ENCODE measurements around the gene CACNA1C.

DNA sequence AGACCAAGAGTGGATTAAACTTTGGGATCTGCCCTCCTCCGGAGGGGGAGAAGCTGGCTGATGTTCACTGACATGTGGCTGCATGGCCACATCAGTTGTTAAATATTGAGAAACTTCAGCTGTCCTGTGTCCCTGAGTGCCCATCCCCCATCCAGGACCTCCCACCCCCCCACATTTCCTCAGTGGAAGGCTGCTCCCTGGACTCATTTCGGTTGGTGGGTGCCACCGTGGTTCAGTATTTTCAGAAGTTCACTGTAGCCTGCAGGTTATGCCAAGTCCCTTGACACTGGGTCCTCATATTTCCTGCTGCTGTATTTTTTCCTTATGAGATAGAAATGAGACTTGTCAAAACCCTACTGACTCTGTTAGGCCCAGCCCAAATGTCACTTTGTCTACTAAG lies 302.4 kb downstream of the CACNA1C start:
- TF ChIP-seq POLR2A (IDR thresholded peaks at IDR 0.05) = no peak
- TF ChIP-seq, protein P1, sequence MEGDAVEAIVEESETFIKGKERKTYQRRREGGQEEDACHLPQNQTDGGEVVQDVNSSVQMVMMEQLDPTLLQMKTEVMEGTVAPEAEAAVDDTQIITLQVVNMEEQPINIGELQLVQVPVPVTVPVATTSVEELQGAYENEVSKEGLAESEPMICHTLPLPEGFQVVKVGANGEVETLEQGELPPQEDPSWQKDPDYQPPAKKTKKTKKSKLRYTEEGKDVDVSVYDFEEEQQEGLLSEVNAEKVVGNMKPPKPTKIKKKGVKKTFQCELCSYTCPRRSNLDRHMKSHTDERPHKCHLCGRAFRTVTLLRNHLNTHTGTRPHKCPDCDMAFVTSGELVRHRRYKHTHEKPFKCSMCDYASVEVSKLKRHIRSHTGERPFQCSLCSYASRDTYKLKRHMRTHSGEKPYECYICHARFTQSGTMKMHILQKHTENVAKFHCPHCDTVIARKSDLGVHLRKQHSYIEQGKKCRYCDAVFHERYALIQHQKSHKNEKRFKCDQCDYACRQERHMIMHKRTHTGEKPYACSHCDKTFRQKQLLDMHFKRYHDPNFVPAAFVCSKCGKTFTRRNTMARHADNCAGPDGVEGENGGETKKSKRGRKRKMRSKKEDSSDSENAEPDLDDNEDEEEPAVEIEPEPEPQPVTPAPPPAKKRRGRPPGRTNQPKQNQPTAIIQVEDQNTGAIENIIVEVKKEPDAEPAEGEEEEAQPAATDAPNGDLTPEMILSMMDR (IDR thresholded peaks at IDR 0.05) = no peak
- no peak for TF ChIP-seq POLR2AphosphoS5 (IDR thresholded peaks at IDR 0.05)
